Activated T-helper 17 cell treated with anti-CD3 and anti-CD28 coated beads, Interleukin-2, amount 50 U/mL, for 72 hours (primary cell): ENCODE results near the gene ANGEL2. TPM values are rescaled to one million over a fixed set of nuclear protein-coding genes. Genes with fewer than 3 reads are reported as not detected.
"Not testable (repeated sequence)": the region's sequence is repeated elsewhere in the genome, so short reads cannot be mapped to it uniquely, and the experiment has no call there.

ENCODE experiments used
- ATAC-seq: fragments of 150-1000 bp; cut with Tn5 transposase; replicated peaks from 2 replicates; pipeline ENCODE4 v1.10.0; 2021; ENCODE audit warnings: mild to moderate bottlenecking, moderate library complexity
- H3K27ac Mint-ChIP-seq: one replicate; pipeline ENCODE4 v1.8.0; 2022; ENCODE audit warnings: mixed read lengths
- H3K27me3 Mint-ChIP-seq: one replicate; pipeline ENCODE4 v1.8.0; 2022; ENCODE audit warnings: mixed read lengths
- H3K36me3 Mint-ChIP-seq: one replicate; pipeline ENCODE4 v1.8.0; 2022; ENCODE audit warnings: low read depth, mild to moderate bottlenecking, mixed read lengths
- H3K4me1 Mint-ChIP-seq: one replicate; pipeline ENCODE4 v1.8.0; 2022; ENCODE audit warnings: mixed read lengths
- H3K4me3 Mint-ChIP-seq: one replicate; pipeline ENCODE4 v1.8.0; 2022; ENCODE audit warnings: mild to moderate bottlenecking, mixed read lengths
- H3K9me3 Mint-ChIP-seq: one replicate; pipeline ENCODE4 v1.8.0; 2022; ENCODE audit warnings: mixed read lengths
- total RNA-seq, 2 donors: library from RNA; stranded (reverse); gene quantifications; one replicate each; pipeline ENCODE4 v1.2.3, GENCODE V29; 2022

Gene ANGEL2
- total RNA-seq, 2 donors from 2014 or later: 36.9 to 41.3 TPM

DNA sequence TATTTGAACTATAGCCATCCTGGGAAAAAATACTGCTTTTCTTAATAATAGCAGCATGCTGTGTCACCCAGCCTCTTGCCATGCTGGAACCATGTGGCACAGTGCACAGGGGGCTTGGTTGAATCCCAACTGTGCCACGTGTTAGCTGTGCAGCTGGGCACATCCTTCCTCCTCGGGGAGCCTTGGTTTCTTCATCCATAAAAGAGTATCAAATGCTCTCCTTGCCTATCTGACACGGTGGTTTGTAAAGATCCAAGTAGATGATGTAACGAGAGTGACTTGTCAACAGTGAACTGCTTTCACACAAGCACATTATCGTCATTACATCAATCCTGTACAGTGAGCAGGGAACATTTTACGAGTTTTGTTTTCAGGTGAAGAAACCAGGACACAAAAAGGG, 41.0 kb downstream of the ANGEL2 start:
- Mint-ChIP-seq H3K4me3 (no peak overlapping the region), H3K9me3 (no peaks in the 10 kb centered on the region), H3K4me1 (peaks cover 19% of the 10 kb centered on the region), H3K27me3 (peaks cover 29% of the 10 kb centered on the region), H3K36me3 (no peaks in the 10 kb centered on the region), H3K27ac (no peak overlapping the region)
- ATAC-seq: no peak

DNA sequence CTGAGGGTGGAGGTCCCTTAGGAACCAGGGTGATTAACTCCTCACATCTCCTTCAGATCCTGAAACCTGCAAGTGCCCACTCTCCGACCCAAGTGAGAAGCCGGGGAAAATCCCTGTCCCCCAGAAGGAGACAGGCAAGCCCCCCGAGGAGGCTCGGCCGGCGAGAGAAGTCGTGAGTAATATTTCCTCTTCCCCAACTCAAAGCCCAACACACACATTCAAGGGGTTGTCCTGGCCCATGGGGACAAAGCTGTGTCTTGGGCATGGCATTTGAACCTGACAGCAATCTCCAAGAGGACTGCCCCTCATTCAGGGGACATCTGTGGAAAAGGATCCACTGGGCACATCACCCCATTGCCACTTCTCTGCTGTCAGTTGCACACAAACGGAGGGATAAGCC, 41.8 kb downstream of the ANGEL2 start:
- no peak overlapping the region for H3K27ac Mint-ChIP-seq
- H3K4me3 Mint-ChIP-seq: no peak overlapping the region
- H3K36me3 Mint-ChIP-seq: no peaks in the 10 kb centered on the region
- no peaks in the 10 kb centered on the region for H3K9me3 Mint-ChIP-seq
- no peak for ATAC-seq
- H3K27me3 Mint-ChIP-seq: peaks cover 31% of the 10 kb centered on the region
- H3K4me1 Mint-ChIP-seq: peaks cover 11% of the 10 kb centered on the region

DNA sequence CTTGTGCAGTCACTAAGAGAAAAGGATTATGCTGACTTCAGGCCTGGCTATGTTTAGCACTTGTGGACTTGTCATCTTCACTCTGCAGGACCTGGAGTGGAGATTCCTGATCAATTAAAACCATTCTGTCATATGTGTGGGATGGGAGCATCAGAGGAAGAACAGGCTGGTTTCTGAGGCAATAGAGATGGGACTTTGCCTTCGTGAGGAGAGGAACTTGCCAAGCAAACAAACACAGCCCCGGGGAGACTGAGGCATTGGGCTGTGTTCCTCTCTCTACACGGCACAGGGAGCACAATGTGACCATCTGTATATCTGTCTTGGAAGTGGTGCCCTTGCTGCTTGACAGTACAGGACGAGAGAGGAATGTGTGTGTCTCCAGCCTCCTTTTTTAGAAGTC, 42.2 kb downstream of the ANGEL2 start:
- no peak overlapping the region for H3K27ac Mint-ChIP-seq
- peaks cover 7% of the 10 kb centered on the region for H3K4me1 Mint-ChIP-seq
- no peak for ATAC-seq
- no peak overlapping the region for H3K4me3 Mint-ChIP-seq
- no peaks in the 10 kb centered on the region for H3K9me3 Mint-ChIP-seq
- H3K27me3 Mint-ChIP-seq: peaks cover 28% of the 10 kb centered on the region
- no peaks in the 10 kb centered on the region for H3K36me3 Mint-ChIP-seq

DNA sequence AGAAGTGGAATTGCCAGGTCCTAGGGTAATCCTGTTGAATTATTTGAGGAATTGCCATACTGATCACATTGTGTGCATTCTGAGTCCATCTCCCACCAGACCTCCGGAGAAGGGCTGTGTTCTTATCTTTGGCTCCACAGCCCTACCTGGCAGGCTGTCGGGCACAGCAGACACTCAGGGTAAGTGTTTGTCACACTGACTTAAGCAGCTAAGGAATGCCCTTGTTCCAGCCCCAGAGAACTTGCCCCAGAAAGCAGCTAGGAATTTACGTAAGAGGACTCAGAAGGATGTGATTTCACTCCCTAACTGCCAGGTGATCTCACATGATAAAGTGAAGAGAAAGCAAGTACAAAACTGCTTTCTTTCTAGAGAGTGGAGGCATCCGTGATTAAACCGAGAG, 44.4 kb downstream of the ANGEL2 start:
- Mint-ChIP-seq H3K4me3 (no peak overlapping the region), H3K9me3 (no peaks in the 10 kb centered on the region), H3K36me3 (no peaks in the 10 kb centered on the region), H3K4me1 (peaks cover 5% of the 10 kb centered on the region), H3K27me3 (peaks cover 33% of the 10 kb centered on the region), H3K27ac (no peak overlapping the region)
- ATAC-seq: no peak

DNA sequence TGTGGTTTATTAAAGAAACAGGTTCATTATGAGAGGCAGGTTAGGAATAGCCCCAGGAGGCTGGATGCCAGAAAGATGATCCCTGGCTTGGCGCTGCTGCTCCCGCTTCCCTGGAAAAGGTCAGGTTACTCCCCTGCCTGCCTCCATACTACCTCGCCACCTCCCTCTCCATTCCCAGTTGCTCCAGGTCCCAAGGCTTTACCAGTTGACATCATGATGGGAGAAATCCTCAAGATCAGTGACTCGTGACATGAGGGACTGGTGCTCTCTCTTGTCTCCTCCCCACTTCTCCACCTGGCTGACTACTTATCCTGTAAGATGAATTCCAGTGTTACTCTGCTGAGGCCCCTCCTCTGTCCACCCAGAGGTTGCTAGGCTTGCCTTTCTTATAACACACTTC, 45.6 kb downstream of the ANGEL2 start:
- Mint-ChIP-seq H3K27me3 (peaks cover 34% of the 10 kb centered on the region), H3K27ac (no peak overlapping the region), H3K4me3 (no peak overlapping the region), H3K36me3 (no peaks in the 10 kb centered on the region), H3K9me3 (no peaks in the 10 kb centered on the region), H3K4me1 (peaks cover 5% of the 10 kb centered on the region)
- ATAC-seq: no peak

DNA sequence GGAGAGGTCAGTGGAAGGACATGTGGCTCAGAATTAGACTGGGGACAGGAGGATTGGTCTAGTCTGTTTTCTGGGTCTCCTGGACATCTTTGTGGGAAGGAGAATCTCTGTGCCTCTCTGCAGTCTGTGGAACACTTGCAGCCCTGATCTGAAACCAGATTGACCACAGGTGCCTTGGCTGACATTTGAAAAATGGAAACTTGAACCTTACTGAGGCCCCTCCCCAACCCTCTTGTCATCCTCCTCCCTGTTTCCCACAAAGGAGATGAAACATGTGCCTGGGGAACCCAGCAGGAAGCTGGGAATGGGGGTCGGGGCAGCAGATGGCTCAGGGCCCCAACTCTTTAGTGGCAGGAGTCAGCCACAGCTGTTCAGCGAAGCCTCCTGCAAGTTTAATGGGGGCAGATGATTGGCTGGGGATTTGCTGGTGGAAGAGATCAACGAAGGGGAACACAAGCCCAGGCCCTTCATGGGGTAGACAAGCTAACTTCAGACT, 47.3 kb downstream of the ANGEL2 start:
- H3K27ac Mint-ChIP-seq: no peak overlapping the region
- H3K4me1 Mint-ChIP-seq: peaks cover 5% of the 10 kb centered on the region
- H3K36me3 Mint-ChIP-seq: no peaks in the 10 kb centered on the region
- H3K27me3 Mint-ChIP-seq: peaks cover 31% of the 10 kb centered on the region
- no peak overlapping the region for H3K4me3 Mint-ChIP-seq
- ATAC-seq: no peak
- H3K9me3 Mint-ChIP-seq: no peaks in the 10 kb centered on the region

- Mint-ChIP-seq H3K9me3 (no peaks in the 10 kb centered on the region), H3K4me1 (peaks cover 5% of the 10 kb centered on the region), H3K27ac (no peak overlapping the region), H3K36me3 (no peaks in the 10 kb centered on the region), H3K27me3 (peaks cover 29% of the 10 kb centered on the region), H3K4me3 (no peak overlapping the region)
- peak; percentile 54 for ATAC-seq
These were observed 47.9 kb downstream of the ANGEL2 start for GRCh38 chr1:212967801-212968200.

DNA sequence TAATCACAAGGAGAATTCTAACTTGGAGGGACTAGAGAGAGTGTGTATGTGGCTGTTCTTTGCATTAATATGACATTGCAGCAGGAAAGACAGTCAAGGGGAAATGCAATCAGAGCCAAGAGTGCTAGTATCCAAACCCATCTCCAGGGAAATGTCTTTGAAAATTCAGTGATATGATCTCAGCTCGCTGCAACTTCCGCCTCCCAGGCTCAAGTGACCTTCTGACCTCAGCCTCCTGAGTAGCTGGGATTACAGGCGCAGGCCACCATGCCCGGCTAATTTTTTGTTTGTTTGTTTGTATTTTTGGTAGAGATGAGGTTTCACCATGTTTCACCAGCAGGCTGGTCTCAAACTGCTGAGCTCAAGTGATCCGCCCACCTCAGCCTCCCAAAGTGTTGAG, 49.1 kb downstream of the ANGEL2 start:
- H3K4me3 Mint-ChIP-seq: no peak overlapping the region
- no peak for ATAC-seq

GRCh38 chr1:212964993-212965392, 50.7 kb downstream of the ANGEL2 start:
- not testable (repeated sequence) for H3K36me3 Mint-ChIP-seq, H3K4me3 Mint-ChIP-seq, ATAC-seq, H3K27ac Mint-ChIP-seq, H3K9me3 Mint-ChIP-seq
- Mint-ChIP-seq H3K4me1 (peaks cover 12% of the 10 kb centered on the region), H3K27me3 (peaks cover 26% of the 10 kb centered on the region)

More for the DNA sequence above, 49.1 kb downstream of the ANGEL2 start:
- Mint-ChIP-seq H3K36me3 (no peaks in the 10 kb centered on the region), H3K27ac (no peak overlapping the region), H3K9me3 (no peaks in the 10 kb centered on the region), H3K4me1 (peaks cover 7% of the 10 kb centered on the region), H3K27me3 (peaks cover 26% of the 10 kb centered on the region)

GRCh38 chr1:212964102-212964501, 51.6 kb downstream of the ANGEL2 start:
- Mint-ChIP-seq H3K27me3 (peaks cover 22% of the 10 kb centered on the region), H3K4me3 (no peak overlapping the region), H3K4me1 (peaks cover 12% of the 10 kb centered on the region), H3K9me3 (no peaks in the 10 kb centered on the region), H3K27ac (no peak overlapping the region), H3K36me3 (no peaks in the 10 kb centered on the region)
- no peak for ATAC-seq

DNA sequence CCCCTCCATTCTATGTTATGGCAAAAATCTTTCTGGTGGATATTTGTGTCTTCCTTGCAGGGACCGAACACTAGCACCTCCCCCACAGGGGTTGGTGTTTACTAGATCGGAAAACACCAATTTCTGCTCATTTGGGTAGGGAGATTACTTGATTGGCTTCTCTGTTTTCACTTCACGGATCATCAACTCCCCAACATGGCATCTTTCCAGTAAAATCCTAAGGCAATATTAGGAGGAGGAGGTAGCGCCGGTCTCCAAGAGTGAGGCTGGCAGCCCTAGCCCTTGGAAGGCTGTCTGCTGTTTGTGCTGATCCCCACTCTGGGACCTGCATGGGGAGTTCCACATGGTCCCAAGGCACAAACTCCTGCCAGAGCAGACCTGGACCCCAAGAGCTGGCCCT, 53.2 kb downstream of the ANGEL2 start:
- Mint-ChIP-seq H3K36me3 (no peaks in the 10 kb centered on the region), H3K27me3 (peaks cover 19% of the 10 kb centered on the region), H3K9me3 (no peaks in the 10 kb centered on the region), H3K4me1 (peaks cover 6% of the 10 kb centered on the region), H3K4me3 (no peak overlapping the region), H3K27ac (no peak overlapping the region)
- no peak for ATAC-seq

DNA sequence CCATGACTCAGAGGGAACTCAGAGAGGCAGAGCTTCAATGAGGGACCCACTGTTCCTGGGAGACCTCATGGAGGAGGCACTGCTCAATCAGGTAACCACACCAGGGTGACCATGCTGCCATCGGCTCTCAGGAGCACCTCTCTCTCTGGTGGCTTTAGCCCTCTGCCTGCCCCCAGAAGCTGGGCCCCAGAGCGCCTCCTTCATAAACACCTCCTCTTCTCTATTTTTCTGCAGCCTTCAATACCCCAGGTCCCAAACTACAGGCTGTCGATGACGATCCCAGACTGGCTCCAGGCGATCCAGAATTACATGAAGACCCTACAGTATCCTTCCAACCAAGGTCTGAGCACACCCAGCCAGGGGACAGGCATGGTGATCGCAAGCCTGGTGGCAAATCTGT, 54.7 kb downstream of the ANGEL2 start:
- H3K27ac Mint-ChIP-seq: peak overlapping the region; percentile 27
- H3K36me3 Mint-ChIP-seq: no peaks in the 10 kb centered on the region
- peaks cover 14% of the 10 kb centered on the region for H3K27me3 Mint-ChIP-seq
- peaks cover 6% of the 10 kb centered on the region for H3K4me1 Mint-ChIP-seq
- no peaks in the 10 kb centered on the region for H3K9me3 Mint-ChIP-seq
- H3K4me3 Mint-ChIP-seq: no peak overlapping the region
- ATAC-seq: no peak

DNA sequence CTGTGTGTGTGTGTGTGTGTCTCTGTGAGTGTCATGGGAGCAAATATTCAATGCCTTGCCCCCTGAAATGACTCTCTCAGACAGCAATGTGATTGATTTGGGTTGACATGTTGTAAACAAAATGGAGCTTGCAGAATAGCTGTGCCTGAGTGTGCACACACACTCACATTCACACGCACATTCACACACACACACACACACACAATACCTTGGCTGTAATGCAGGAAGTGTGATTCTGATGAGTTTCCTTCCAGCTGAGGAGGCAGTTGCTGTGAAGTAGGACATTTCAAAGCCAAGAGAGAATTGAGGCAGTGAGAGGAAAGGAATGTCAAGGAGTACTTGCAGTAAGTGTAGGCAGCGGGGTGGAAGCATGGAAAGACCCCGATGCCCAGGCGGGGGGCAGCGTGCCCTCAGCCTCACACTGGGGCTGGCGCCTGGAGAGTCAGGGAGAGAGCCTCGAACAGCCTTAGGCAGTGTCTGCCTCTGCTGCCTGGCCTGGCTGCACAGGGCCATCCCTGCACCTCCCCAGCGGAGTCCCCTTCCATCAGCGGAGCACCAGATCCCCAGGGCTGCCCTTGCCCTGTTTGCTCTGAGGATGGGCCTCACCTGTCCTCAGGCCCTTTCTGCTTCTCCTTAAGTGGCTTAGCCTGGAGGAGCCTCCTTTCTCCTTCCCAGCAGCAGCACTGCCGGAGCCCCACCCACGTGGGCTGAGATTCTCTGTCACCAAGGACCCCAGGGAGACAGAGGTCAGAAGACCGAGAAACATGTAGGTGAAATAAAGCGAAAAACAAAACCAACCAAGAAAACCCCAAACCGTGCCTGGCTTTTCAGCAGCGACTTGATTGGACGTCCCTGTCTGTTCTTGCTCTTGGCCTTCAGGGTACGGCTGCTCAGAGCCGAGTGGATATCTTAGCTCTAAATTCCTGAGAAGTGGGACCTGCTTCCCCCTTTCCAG, 56.1 kb downstream of the ANGEL2 start:
- Mint-ChIP-seq H3K9me3 (no peaks in the 10 kb centered on the region), H3K27ac (no peak overlapping the region), H3K36me3 (no peaks in the 10 kb centered on the region), H3K4me3 (no peak overlapping the region), H3K27me3 (peaks cover 17% of the 10 kb centered on the region), H3K4me1 (peaks cover 6% of the 10 kb centered on the region)
- no peak for ATAC-seq

DNA sequence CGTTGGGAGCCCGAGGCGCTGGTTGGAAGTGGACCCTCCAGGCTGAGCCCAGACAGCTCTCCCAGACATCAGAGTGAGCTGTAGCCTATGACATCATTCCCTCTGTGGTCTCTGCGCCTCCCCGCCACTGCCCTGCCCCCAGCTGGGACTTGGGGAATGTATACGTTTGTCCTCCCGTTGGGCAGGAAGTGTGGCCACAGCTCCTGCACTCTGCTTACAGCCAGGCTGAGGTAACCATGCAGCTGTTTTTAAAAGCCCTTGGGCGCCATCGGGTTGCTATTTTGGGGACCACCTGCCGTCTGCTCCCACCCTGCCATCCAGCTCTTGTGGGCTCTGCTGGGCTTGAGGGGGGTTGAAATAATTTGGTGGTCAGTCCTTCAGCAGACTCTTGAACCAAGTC, 57.5 kb downstream of the ANGEL2 start:
- Mint-ChIP-seq H3K9me3 (no peaks in the 10 kb centered on the region), H3K4me1 (peaks cover 6% of the 10 kb centered on the region)

DNA sequence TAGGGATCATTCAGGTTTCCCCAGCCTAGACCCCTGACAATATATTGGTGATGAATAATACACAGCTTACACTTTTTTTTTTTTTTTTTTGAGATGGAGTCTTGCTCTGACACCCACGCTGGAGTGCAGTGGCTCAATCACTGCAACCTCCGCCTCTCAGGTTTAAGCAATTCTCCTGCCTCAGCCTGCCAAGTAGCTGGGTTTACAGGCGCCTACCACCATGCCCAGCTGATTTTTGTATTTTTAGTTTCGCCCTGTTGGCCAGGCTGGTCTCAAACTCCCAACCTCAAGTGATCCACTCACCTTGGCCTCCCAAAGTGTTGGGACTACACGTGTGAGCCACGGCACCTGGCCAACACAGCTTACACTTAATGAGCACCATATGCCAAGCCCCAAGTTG, 58.1 kb downstream of the ANGEL2 start:
- no peak overlapping the region for H3K27ac Mint-ChIP-seq
- H3K4me1 Mint-ChIP-seq: peaks cover 6% of the 10 kb centered on the region
- no peaks in the 10 kb centered on the region for H3K36me3 Mint-ChIP-seq
- H3K4me3 Mint-ChIP-seq: no peak overlapping the region
- no peak for ATAC-seq
- H3K27me3 Mint-ChIP-seq: peaks cover 30% of the 10 kb centered on the region
- H3K9me3 Mint-ChIP-seq: no peaks in the 10 kb centered on the region

More for the DNA sequence above, 57.5 kb downstream of the ANGEL2 start:
- H3K27me3 Mint-ChIP-seq: peaks cover 26% of the 10 kb centered on the region
- H3K27ac Mint-ChIP-seq: no peak overlapping the region
- H3K36me3 Mint-ChIP-seq: no peaks in the 10 kb centered on the region
- no peak overlapping the region for H3K4me3 Mint-ChIP-seq
- ATAC-seq: no peak
